ENCODE data around the gene PTGIR. TPM values are rescaled to one million over a fixed set of nuclear protein-coding genes. Genes with fewer than 3 reads are reported as not detected.

Gene PTGIR
- total and polyA plus RNA-seq, 8 donors = 0.56 to 4.6 (median 2.6) TPM

- no peak for FAIRE-seq
- Histone ChIP-seq H3K9me3 (no peaks in the 10 kb centered on the region), H3K4me1 (peaks cover 5 to 13% (median 10%) of the 10 kb centered on the region in 3 donors), H3K4me3 (peak overlapping the region in 2 of 4 donors; percentile 10 to 39), H3K27me3 (peaks cover 0 to 8% (median 0%) of the 10 kb centered on the region in 4 donors), H3K27ac (peak overlapping the region in 2 of 4 donors; percentile 56 to 59), H3K36me3 (no peaks in the 10 kb centered on the region)
- TF ChIP-seq CTCF (IDR thresholded peaks at IDR 0.05) = peak; percentile 55 to 78 (median 76)
- DNase-seq = peak; percentile 78 to 92 (median 80)
- ATAC-seq = peak; percentile 73 to 90 (median 82)
- intact Hi-C loops (cut with DNase I) = loop anchor here in 2 of 3 donors (5.0 to 10.0 kb wide), 2 partner anchors 50 to 137 kb away; no protein-coding TSS in a partner anchor
- WGBS, 2 donors = 2 to 3% methylated on average over 19 of the region's 19 CpGs
These were observed 37.1 kb upstream of the PTGIR start for GRCh38 chr19:46661735-46662592.

- no peak for TF ChIP-seq CTCF (IDR thresholded peaks at IDR 0.05)
These were observed 36.3 kb upstream of the PTGIR start, which contains the start of gene DACT3 for GRCh38 chr19:46661020-46661731. TSS of gene DACT3 (minus strand) at chr19:46661182. CDS start at chr19:46661064, 118 bp downstream.

DNA sequence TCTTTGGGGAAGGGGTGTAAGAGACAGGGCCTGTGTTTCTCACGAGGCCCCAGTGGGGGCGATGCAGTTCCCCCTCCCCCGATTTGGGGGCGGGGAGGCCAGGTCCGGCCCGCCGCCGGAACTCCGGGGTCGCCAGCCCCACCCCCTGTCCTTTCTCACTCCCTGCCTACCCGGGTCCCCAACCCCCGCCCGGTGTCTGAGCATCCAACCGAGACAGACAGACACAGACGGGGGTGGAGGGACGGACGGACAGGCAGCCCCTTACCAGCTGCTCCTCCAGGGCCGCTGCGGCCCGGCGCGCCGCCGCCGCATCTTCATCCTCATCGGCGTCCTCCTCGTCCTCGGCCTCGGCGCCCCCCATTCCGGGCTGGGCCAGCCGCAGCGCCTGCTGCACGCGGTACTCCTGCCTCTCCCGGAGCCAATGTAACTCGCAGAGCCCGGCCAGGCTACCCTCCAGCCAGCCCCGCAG, 35.7 kb upstream of the PTGIR start:
- ATAC-seq = peak in 1 of 4 donors; percentile 3
- Histone ChIP-seq H3K9me3 (no peaks in the 10 kb centered on the region), H3K4me1 (peaks cover 5 to 13% (median 10%) of the 10 kb centered on the region in 3 donors), H3K27me3 (peaks cover 0 to 8% (median 0%) of the 10 kb centered on the region in 4 donors), H3K27ac (no peak overlapping the region), H3K4me3 (peak overlapping the region; percentile 34 to 67 (median 46)), H3K36me3 (no peaks in the 10 kb centered on the region)
- intact Hi-C loops (cut with DNase I) = loop anchor here in 2 of 3 donors (5.0 to 10.0 kb wide), 2 partner anchors 48 to 136 kb away; no protein-coding TSS in a partner anchor
- FAIRE-seq = no peak
- DNase-seq = peak in 2 of 6 donors; percentile 43 to 45
- no peak for TF ChIP-seq CTCF (IDR thresholded peaks at IDR 0.05)
- WGBS, 2 donors = 0 to 1% methylated on average over 30 to 40 of the region's 40 CpGs

More at GRCh38 chr19:46661020-46661731, 36.3 kb upstream of the PTGIR start, which contains the start of gene DACT3:
- peak within 1 kb of the TSS in 2 of 4 donors; percentile 56 to 59 for H3K27ac ChIP-seq
- H3K4me1 ChIP-seq = peaks cover 5 to 13% (median 10%) of the 10 kb centered on the region in 3 donors
- DNase-seq = peak; percentile 100
- peaks cover 0 to 8% (median 0%) of the 10 kb centered on the region in 4 donors for H3K27me3 ChIP-seq
- intact Hi-C loops (cut with DNase I) = loop anchor here in 2 of 3 donors (5.0 to 10.0 kb wide), 2 partner anchors 49 to 136 kb away; no protein-coding TSS in a partner anchor
- peak within 1 kb of the TSS; percentile 34 to 67 (median 46) for H3K4me3 ChIP-seq
- H3K9me3 ChIP-seq = no peaks in the 10 kb centered on the region
- peak; percentile 98 for FAIRE-seq
- peak; percentile 92 to 97 (median 92) for ATAC-seq
- H3K36me3 ChIP-seq = no peaks in the 10 kb centered on the region
- 0 to 1% methylated on average over 59 to 61 of the region's 61 CpGs for WGBS, 2 donors

- Histone ChIP-seq H3K27me3 (peaks cover 0 to 8% (median 0%) of the 10 kb centered on the region in 4 donors), H3K36me3 (no peaks in the 10 kb centered on the region), H3K4me3 (peak overlapping the region in 2 of 4 donors; percentile 42 to 67), H3K4me1 (peaks cover 5 to 13% (median 10%) of the 10 kb centered on the region in 3 donors), H3K27ac (no peak overlapping the region), H3K9me3 (no peaks in the 10 kb centered on the region)
- FAIRE-seq (no peak), ATAC-seq (no peak), DNase-seq (peak in 4 of 6 donors; percentile 15 to 54 (median 37))
- intact Hi-C loops (cut with DNase I) = loop anchor here in 2 of 3 donors (5.0 to 10.0 kb wide), 2 partner anchors 48 to 135 kb away; no protein-coding TSS in a partner anchor
- TF ChIP-seq CTCF (IDR thresholded peaks at IDR 0.05) = no peak
- 8 to 11% methylated on average over 14 of the region's 14 CpGs for WGBS, 2 donors
These were observed 35.2 kb upstream of the PTGIR start for GRCh38 chr19:46660008-46660517.
